HG03571 (cell line): ENCODE measurements around the gene PNPLA8.
"Not testable (repeated sequence)": the region's sequence is repeated elsewhere in the genome, so short reads cannot be mapped to it uniquely, and the experiment has no call there.

Experiments used
- ATAC-seq: cut with Tn5 transposase; IDR thresholded peaks from one replicate; pipeline ENCODE4 v1.9.1; 2021; ENCODE audit not compliant: unreplicated experiment

The PNPLA8 gene

GRCh38 chr7:108535257-108535656 is 9.3 kb upstream of the PNPLA8 start:
- no peak for ATAC-seq

- ATAC-seq, result no peak
Measured at GRCh38 chr7:108533712-108534111, 7.8 kb upstream of the PNPLA8 start.

GRCh38 chr7:108529341-108529740 is 3.4 kb upstream of the PNPLA8 start:
- no peak for ATAC-seq

- ATAC-seq, result no peak
Measured at GRCh38 chr7:108528183-108528712, 2.3 kb upstream of the PNPLA8 start.

GRCh38 chr7:108526768-108527017 is 758 bp upstream of the PNPLA8 start:
- no peak for ATAC-seq

- ATAC-seq, result peak; percentile 46
Measured at GRCh38 chr7:108525327-108525984, 479 bp downstream of the PNPLA8 start.

GRCh38 chr7:108522780-108523179 is 3.2 kb downstream of the PNPLA8 start:
- no peak for ATAC-seq

- no peak for ATAC-seq
Measured at GRCh38 chr7:108517951-108518350, 8.0 kb downstream of the PNPLA8 start.

DNA sequence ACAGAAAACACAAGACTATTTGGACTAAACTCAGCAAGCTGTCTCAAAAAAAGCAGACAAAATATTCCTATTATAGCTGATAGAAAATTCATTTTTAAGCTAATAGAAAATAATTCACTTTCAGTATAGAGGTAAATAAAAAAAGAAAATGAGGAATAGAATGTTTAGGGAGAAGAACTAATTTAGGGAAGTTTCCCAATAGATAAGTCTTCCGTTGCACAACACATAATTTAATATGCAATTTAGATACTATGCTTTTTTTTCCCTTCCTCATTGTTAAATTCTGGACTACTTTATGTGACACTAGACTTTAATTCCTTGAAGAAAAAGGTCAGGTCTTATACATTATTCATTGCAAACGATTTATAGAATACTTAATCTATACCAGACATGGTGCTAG is 10.3 kb downstream of the PNPLA8 start:
- ATAC-seq, result no peak

GRCh38 chr7:108515013-108515412 is 10.9 kb downstream of the PNPLA8 start:
- ATAC-seq, result no peak

DNA sequence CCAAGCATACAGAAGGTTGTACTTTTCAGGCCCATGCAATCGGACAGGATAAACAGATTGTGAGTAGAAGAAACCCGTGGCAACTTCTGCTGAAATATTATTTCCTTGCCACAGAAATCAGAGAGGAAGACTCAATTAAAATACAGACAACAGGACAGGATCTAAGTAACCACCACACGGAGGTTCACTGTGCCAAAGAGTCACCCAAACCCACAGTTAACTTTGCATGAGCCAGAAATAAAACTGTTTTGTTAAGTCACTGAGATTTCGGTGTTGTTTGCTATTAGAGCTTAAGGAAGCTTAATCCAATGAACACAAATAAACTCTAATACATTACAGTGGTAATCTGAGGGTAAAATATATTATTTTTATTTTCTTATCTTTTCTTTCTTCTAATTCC is 14.0 kb downstream of the PNPLA8 start:
- ATAC-seq, result no peak

DNA sequence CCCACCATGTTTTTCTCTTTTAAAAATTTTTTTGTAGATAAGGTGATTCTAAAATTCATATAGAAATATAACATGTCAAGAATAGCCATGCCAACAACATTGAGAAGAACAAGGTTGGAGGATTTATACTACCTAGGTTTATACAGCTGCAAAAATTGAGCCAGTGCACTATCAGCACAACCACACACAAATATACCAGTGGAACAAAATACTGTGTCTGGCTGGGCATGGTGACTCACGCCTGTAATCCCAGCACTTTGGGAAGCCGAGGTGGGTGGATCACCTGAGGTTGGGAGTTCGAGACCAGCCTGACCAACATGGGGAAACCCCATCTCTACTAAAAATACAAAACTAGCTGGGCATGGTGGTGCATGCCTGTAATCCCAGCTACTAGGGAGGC is 21.4 kb downstream of the PNPLA8 start:
- not testable (repeated sequence) for ATAC-seq

DNA sequence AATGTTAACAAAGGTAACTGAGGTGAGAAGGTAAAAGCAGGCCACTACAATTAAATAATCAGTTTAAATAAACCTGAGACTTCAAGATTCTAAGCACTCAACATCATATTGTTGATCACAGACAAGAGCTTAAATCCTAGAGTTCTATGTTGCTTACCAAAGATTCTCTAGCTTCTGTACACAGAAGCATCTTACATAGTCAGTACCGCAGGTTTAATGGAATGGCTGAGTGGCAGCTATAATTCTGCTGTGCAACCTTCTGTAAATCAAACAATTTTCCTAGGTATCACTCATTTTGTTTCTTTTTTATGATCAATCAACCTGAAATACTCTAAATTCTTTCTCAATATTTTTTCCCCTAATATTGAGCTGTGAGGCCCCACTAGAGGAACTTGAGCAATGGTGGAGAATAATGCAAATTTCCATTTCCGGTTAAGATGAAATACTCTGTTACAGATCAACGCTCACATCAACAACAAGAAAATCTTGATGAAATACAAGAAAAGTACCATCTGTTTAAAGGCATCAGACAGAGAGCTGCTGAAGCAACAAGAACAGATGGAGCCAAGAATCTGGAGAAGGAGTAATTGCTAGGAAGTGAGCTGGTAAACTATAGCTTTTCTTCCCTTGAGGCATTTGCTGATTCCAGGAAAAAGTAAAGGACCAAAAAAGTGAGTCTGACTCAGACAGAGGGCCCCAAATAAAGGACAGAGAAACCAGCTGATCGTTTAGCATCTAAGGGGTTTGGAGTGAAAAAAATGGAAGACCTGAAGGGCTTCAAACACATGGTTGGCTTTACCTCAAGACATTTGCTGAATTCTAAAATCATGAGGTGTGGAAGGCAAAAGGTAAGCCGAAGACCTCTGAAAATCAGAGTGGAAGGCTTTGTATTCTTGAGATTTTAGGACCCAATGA is 22.6 kb downstream of the PNPLA8 start:
- ATAC-seq, result peak; percentile 89

DNA sequence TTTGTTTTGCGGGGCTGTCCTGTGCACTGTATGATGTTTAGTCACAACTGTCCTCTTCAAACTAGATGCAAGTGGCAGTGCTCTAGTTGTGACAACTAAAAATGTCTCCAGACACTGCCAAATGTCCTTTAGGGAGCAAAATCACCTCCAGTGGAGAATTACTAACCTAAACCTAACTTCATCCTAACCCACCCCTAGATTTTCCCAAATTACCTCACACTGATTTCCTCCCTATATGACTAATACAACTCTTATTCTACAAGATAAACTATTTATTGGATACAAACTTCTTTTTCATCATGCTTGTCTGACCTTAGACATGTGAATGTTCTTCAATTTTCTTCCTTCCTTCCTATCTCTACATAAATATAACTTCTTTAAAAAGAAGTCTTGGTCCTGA is 26.4 kb downstream of the PNPLA8 start:
- no peak for ATAC-seq

DNA sequence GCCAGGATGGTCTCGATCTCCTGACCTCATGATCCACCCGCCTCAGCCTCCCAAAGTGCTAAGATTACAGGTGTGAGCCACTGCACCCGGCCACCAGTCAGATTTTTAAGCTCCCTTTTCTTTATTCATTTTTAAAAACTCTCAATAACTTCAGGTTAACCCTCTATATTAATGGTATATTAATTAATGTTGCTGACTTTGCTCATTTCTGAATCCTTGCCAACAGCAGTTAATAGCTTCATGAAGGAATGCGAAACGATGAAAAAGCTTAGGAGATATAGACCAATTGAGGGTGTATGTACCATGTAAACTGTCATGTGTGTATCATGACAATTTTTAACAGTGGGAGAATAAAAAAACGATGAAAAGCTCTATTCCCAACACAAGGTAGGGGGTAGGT is 27.5 kb downstream of the PNPLA8 start:
- ATAC-seq, result no peak

- peak; percentile 80 for ATAC-seq
Measured at GRCh38 chr7:108497082-108497725, 28.7 kb downstream of the PNPLA8 start.

DNA sequence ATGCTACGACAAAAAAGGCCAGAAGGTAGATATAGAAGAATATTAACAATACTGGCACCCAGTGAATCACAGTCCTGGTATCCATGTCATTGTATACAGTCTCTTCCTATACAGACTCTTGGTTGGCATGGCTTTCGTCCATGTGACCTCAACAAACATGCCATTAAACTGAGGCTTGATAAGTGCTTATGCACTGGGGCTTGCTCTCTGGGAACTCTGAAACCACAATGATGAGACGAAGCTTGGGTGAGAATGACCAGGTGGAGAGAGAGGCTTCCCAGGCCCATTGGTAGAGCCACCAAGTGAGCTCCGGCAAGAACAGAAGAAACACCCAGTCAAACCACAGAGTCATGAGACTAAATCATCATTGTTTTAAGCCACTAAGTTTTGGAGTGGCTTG is 33.2 kb downstream of the PNPLA8 start:
- no peak for ATAC-seq

DNA sequence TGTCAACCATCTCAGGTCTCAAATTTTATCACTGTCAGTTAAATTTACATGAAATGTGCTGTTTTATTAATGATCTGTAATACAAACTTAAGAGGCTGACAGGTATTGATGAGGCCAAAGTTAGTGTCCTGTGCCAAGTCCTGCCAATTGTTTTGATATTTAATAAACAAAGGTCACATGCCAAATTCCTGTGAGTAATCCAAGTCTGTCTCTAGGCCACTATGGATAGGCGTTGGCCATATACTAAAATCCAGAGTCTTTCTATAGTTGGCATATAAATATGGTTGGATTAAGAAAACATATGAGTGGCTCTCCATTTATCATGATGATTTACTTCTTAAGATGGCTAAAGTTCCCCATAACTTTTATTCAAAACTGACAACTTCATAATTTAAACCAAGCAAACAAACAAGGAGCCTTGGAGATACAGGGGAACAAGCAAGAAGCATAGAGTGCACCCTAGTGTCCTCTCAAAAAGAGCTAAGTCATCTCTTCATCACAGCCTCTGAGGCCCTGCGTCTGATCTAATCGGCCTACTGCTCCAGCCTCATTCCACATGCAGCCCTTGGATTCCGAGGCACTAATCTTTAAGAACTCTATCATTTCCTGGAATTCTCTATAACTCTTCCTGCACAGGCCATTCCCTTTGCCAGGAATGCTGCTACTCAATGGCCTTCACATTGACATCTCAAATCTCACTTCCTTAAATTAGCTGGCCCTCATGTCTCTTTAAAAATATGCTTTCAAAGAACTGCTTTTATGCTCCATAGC is 37.0 kb downstream of the PNPLA8 start:
- ATAC-seq, result no peak

DNA sequence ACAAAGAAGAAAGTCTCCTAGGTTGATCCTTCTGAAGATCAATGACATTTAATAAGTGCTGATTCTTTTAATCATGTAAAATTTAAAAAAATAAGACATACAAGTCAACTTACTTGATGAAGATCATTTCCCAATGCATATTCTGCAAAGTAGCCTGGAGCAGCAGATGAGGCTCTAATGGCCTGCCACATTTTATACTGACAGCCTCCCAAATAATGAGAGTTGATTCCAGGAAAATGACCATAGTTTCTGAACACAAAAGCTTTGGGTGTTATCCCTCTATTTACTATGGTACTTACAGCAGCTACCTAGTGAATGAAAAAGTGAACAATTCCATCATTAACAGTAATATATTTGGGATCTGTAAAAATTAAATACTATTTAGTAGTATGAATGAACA is 38.3 kb downstream of the PNPLA8 start:
- ATAC-seq, result no peak

- no peak for ATAC-seq
Measured at GRCh38 chr7:108486291-108486966, 39.5 kb downstream of the PNPLA8 start.

DNA sequence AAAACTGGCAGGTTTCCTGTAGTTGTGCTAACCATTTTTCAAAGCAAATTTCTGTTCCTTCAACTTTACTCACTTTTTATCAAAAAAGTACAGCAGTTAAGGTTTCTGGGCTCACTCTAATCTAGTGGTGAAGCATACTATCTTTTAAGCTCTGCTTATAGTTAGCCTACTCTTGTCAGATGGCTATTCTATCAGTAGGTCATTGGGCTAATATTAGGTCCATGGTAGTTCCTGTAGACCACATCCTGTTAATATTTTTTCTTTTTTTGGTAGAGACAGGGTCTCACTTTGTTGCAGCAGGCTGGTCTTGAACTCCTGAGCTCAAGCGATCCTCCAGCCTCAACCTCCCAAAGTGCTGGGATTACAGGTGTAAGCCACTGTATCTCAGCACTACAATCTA is 41.8 kb downstream of the PNPLA8 start:
- ATAC-seq, result no peak
